Measurements from ENCODE around the gene AURKB.

DNA sequence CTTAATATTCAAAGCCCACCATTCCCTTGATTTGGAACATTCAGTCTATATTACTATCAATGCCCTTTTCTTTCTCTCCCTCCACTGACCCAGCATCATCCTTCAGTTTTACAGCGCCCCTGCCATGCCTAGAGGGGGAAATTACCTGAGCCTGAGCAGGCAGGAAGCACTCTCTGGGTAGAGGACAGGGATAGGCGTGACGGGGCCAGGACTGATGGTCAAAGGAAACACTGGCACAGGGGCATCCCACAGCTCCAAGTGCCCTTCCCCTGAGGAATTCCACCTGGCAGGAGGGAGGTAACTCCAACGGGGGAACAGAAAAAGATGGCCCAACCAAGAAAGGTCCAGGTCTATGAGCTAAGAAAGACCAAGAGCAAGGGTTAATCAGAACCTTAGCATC lies 27.5 kb upstream of the AURKB start:
- no peak for TF ChIP-seq CTCF (conservative IDR thresholded peaks at IDR 0.05 in 1 of 2, IDR thresholded peaks at IDR 0.05 in 1 of 2; ENCODE audit: extremely low read depth in 1 of 2, insufficient read depth in 1 of 2, low read depth in 1 of 2, low read length in 2 of 2)
- no peak for TF ChIP-seq EZH2 (IDR thresholded peaks at IDR 0.05; ENCODE audit: borderline replicate concordance, low read length)
